Naive thymus-derived CD4-positive, alpha-beta T cell (primary cell): ENCODE measurements around the gene POLR1F. TPM values are rescaled to one million over a fixed set of nuclear protein-coding genes. Genes with fewer than 3 reads are reported as not detected.
A peak's percentile ranks its signal among the peaks of the same experiment; 100 is the strongest.
"Not testable (repeated sequence)": the region's sequence is repeated elsewhere in the genome, so short reads cannot be mapped to it uniquely, and the experiment has no call there.

Source experiments
- ATAC-seq: fragments of 150-1000 bp; cut with Tn5 transposase; 2 replicates; pipeline ENCODE4 v1.10.0; 2021; ENCODE audit warnings: mild to moderate bottlenecking, moderate library complexity
- CTCF ChIA-PET: fragments of 350-600 bp; sonication (Branson Sonifier 250); formaldehyde crosslinking; loops from one replicate; lab custom pipeline; 2021; ENCODE audit warnings: antibody characterized with exemption; lab: Charles Lee
- POLR2A ChIA-PET: fragments of 350-600 bp; sonication (Branson Sonifier 250); formaldehyde crosslinking; loops from one replicate; lab custom pipeline; 2021; ENCODE audit warnings: antibody characterized with exemption, inconsistent platforms; lab: Charles Lee
- DNase-seq, 9 donors: peaks; one replicate each; pipeline versions ENCODE4 v3.0.0 to v3.0.0-alpha.2; 2020 to 2022; ENCODE audit warnings: mixed read lengths in 1 of 9
- H3K27ac ChIP-seq: one replicate; pipeline ENCODE4 v1.7.0; 2013; ENCODE audit warnings: mild to moderate bottlenecking, low read depth, low read length, moderate library complexity
- H3K27me3 ChIP-seq, 2 donors: one replicate each; pipeline ENCODE4 v1.7.0; 2013; ENCODE audit warnings: low read length in 2 of 2, mild to moderate bottlenecking in 2 of 2, moderate library complexity in 2 of 2; ENCODE audit not compliant: control insufficient read depth in 2 of 2, insufficient read depth in 2 of 2
- H3K36me3 ChIP-seq, 3 experiments: 1 replicate in 2 of 3; 2 replicates in 1 of 3; pipeline ENCODE4 v1.7.0; 2013; ENCODE audit warnings: low read length in 3 of 3, mild to moderate bottlenecking in 3 of 3, moderate library complexity in 1 of 3; ENCODE audit not compliant: insufficient read depth in 3 of 3, control insufficient read depth in 2 of 3
- H3K4me1 ChIP-seq, 2 donors: one replicate each; pipeline ENCODE4 v1.7.0; 2013; ENCODE audit warnings: low read length in 2 of 2, mild to moderate bottlenecking in 2 of 2, moderate library complexity in 1 of 2; ENCODE audit not compliant: control insufficient read depth in 2 of 2, insufficient read depth in 2 of 2
- H3K4me3 ChIP-seq: 2 replicates; pipeline ENCODE4 v1.7.0; 2013; ENCODE audit warnings: mild to moderate bottlenecking, low read length
- H3K9me3 ChIP-seq, 3 experiments: 1 replicate in 2 of 3; 2 replicates in 1 of 3; pipeline ENCODE4 v1.7.0; 2013; ENCODE audit warnings: low read length in 3 of 3; ENCODE audit not compliant: control insufficient read depth in 2 of 3
- H3K27ac Mint-ChIP-seq, 9 donors: one replicate each; pipeline ENCODE4 v1.8.0; 2020 to 2022; ENCODE audit warnings: mixed read lengths in 9 of 9, mild to moderate bottlenecking in 8 of 9, moderate library complexity in 5 of 9, inconsistent platforms in 2 of 9
- H3K27me3 Mint-ChIP-seq, 5 donors: one replicate each; pipeline ENCODE4 v1.8.0; 2021 to 2022; ENCODE audit warnings: mixed read lengths in 5 of 5, mild to moderate bottlenecking in 1 of 5
- H3K36me3 Mint-ChIP-seq, 5 donors: one replicate each; pipeline ENCODE4 v1.8.0; 2020 to 2022; ENCODE audit warnings: mixed read lengths in 5 of 5, mild to moderate bottlenecking in 3 of 5, inconsistent platforms in 1 of 5
- H3K4me1 Mint-ChIP-seq, 7 donors: one replicate each; pipeline ENCODE4 v1.8.0; 2020 to 2022; ENCODE audit warnings: mixed read lengths in 7 of 7, mild to moderate bottlenecking in 3 of 7, inconsistent platforms in 1 of 7
- H3K4me3 Mint-ChIP-seq, 10 donors: one replicate each; pipeline ENCODE4 v1.8.0; 2020 to 2022; ENCODE audit warnings: mild to moderate bottlenecking in 10 of 10, mixed read lengths in 10 of 10, moderate library complexity in 6 of 10, inconsistent platforms in 2 of 10
- H3K9me3 Mint-ChIP-seq, 11 donors: one replicate each; pipeline ENCODE4 v1.8.0; 2020 to 2022; ENCODE audit warnings: mixed read lengths in 11 of 11, mild to moderate bottlenecking in 4 of 11, inconsistent platforms in 1 of 11, moderate library complexity in 1 of 11
- intact Hi-C, 2 donors: fragments of 100-400 bp; cut with micrococcal nuclease; formaldehyde crosslinking; loops; one replicate each; pipeline ENCODE4 v1.15.1; 2023
- polyA plus RNA-seq, 2 donors: library from polyadenylated mRNA; unstranded; fragments of 300-500 nt; fragmentation: Illumina TruSeq; gene quantifications; one replicate each; pipeline ENCODE4 v1.2.3, GENCODE V29; 2021
- total RNA-seq, 6 experiments: library from RNA in 5 of 6; stranded (reverse) in 5 of 6; gene quantifications; 1 replicate in 5 of 6; 2 replicates in 1 of 6; pipeline ENCODE4 v1.2.3 and lab custom pipeline; 2021 to 2026

Gene POLR1F
- total and polyA plus RNA-seq, 7 experiments from 2014 or later, result 11.8 to 40.1 (median 20.1) TPM

GRCh38 chr7:19692111-19692828 lies 16.6 kb downstream of the POLR1F start:
- no peak overlapping the region for H3K4me3 Mint-ChIP-seq
- intact Hi-C loops, result no loop called here
- POLR2A ChIA-PET, result no interaction called here
- H3K4me1 Mint-ChIP-seq, result no peaks in the 10 kb centered on the region
- H3K27me3 Mint-ChIP-seq, result peaks cover 0 to 8% (median 0%) of the 10 kb centered on the region in 5 donors
- H3K27ac ChIP-seq, result no peak overlapping the region
- no peak overlapping the region for H3K4me3 ChIP-seq
- ATAC-seq, result no peak
- peaks cover 0 to 6% (median under 1%) of the 10 kb centered on the region in 5 donors for H3K36me3 Mint-ChIP-seq
- H3K27ac Mint-ChIP-seq, result no peak overlapping the region
- H3K9me3 Mint-ChIP-seq, result peaks cover 0 to 9% (median 0%) of the 10 kb centered on the region in 11 donors
- no peaks in the 10 kb centered on the region for H3K27me3 ChIP-seq
- H3K36me3 ChIP-seq, result peaks cover 0 to under 1% (median 0%) of the 10 kb centered on the region in 3 experiments
- H3K4me1 ChIP-seq, result no peaks in the 10 kb centered on the region
- no peak for DNase-seq
- CTCF ChIA-PET, result no interaction called here
- H3K9me3 ChIP-seq, result no peaks in the 10 kb centered on the region

DNA sequence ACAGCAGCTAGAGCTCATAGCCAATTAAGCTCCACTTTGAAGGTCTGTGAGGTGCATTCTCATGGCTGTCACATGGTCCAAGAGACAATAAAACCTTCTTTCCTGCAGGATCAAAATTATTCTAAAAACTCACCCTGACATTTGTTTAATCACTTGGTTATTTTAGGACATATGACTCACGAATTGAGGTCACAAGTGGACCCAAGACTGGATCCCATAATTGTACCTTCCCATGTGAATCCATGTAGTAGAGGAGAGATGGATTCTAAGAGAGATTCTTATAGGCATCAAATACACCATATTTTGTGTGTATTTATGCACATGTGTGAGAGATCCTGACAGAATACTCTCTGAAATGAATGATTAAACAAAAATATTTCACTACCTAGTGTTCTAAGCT lies 18.1 kb downstream of the POLR1F start:
- Histone ChIP-seq H3K27me3 (no peaks in the 10 kb centered on the region), H3K4me3 (no peak overlapping the region), H3K27ac (no peak overlapping the region), H3K9me3 (no peaks in the 10 kb centered on the region), H3K4me1 (no peaks in the 10 kb centered on the region), H3K36me3 (no peaks in the 10 kb centered on the region)
- Mint-ChIP-seq H3K36me3 (peaks cover 0 to 4% (median 0%) of the 10 kb centered on the region in 5 donors), H3K27ac (no peak overlapping the region), H3K27me3 (peaks cover 0 to 8% (median 0%) of the 10 kb centered on the region in 5 donors), H3K9me3 (peaks cover 0 to 11% (median 0%) of the 10 kb centered on the region in 11 donors), H3K4me1 (no peaks in the 10 kb centered on the region), H3K4me3 (no peak overlapping the region)
- CTCF ChIA-PET, result no interaction called here
- no peak for DNase-seq
- POLR2A ChIA-PET, result no interaction called here
- no peak for ATAC-seq
- intact Hi-C loops, result no loop called here

- H3K4me1 Mint-ChIP-seq, ATAC-seq, H3K36me3 Mint-ChIP-seq, H3K27ac Mint-ChIP-seq, intact Hi-C loops, H3K4me3 Mint-ChIP-seq, H3K4me1 ChIP-seq, H3K36me3 ChIP-seq, H3K27ac ChIP-seq, DNase-seq, CTCF ChIA-PET, POLR2A ChIA-PET, H3K4me3 ChIP-seq, H3K27me3 Mint-ChIP-seq, H3K27me3 ChIP-seq, H3K9me3 ChIP-seq: not testable (repeated sequence)
- H3K9me3 Mint-ChIP-seq, result peaks cover 0 to 11% (median 3%) of the 10 kb centered on the region in 11 donors
These were observed 19.7 kb downstream of the POLR1F start for GRCh38 chr7:19689130-19689529.

DNA sequence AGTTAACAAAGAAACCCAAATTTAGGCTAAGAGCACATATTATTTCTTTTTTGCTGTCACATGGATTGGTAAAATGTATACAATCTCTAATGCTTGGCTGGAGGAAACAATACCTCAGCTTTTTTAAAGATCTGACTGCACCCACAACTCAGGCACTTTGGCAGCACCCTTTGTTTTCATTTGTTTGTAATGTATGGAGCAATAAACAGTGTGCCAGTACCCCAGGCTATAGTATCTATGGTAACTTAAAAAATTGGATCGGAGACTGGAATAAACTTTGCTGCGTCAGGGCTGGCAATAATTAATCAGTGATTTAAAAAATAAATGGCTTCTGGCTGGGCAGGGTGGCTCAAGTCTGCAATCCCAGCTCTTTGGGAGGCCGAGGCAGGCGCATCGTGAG lies 27.2 kb downstream of the POLR1F start:
- Mint-ChIP-seq H3K27me3 (peaks cover 0 to 4% (median 0%) of the 10 kb centered on the region in 5 donors), H3K36me3 (no peaks in the 10 kb centered on the region), H3K4me1 (peaks cover 0 to 6% (median 0%) of the 10 kb centered on the region in 7 donors), H3K27ac (no peak overlapping the region), H3K9me3 (peaks cover 0 to 13% (median 5%) of the 10 kb centered on the region in 11 donors), H3K4me3 (no peak overlapping the region)
- DNase-seq (no peak), ATAC-seq (no peak)
- H3K4me3 ChIP-seq, result no peak overlapping the region
- H3K36me3 ChIP-seq, result no peaks in the 10 kb centered on the region
- no peaks in the 10 kb centered on the region for H3K9me3 ChIP-seq
- no peaks in the 10 kb centered on the region for H3K27me3 ChIP-seq
- H3K4me1 ChIP-seq, result no peaks in the 10 kb centered on the region
- no peak overlapping the region for H3K27ac ChIP-seq
- ChIA-PET CTCF (no interaction called here), POLR2A (no interaction called here)
- intact Hi-C loops, result no loop called here

DNA sequence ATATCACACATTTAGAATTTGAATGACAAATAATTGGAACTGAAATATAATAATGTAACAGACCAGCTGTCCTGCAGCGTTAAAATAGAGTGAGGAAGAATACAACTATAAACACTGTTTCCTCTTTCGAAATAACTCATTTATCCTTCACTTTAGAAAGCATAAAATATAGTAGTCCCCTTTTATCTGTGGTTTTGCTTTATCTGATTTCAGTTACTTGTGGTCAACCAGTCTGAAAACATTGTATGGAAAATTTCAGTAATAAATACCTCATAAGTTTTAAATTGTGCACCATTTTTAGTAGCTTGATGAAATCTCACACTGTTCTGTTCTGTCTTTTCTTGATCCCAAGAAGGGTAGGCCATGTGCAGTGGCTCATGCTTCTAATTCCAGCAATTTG lies 31.7 kb downstream of the POLR1F start:
- peaks cover 0 to 6% (median 0%) of the 10 kb centered on the region in 7 donors for H3K4me1 Mint-ChIP-seq
- peak overlapping the region in 1 of 9 donors; percentile 51 for H3K27ac Mint-ChIP-seq
- ATAC-seq, result no peak
- no peak for DNase-seq
- POLR2A ChIA-PET, result no interaction called here
- H3K4me1 ChIP-seq, result no peaks in the 10 kb centered on the region
- no peaks in the 10 kb centered on the region for H3K27me3 ChIP-seq
- no peak overlapping the region for H3K27ac ChIP-seq
- CTCF ChIA-PET, result no interaction called here
- no peaks in the 10 kb centered on the region for H3K36me3 Mint-ChIP-seq
- no peak overlapping the region for H3K4me3 Mint-ChIP-seq
- H3K4me3 ChIP-seq, result no peak overlapping the region
- intact Hi-C loops, result no loop called here
- no peaks in the 10 kb centered on the region for H3K27me3 Mint-ChIP-seq
- H3K36me3 ChIP-seq, result no peaks in the 10 kb centered on the region
- H3K9me3 ChIP-seq, result no peaks in the 10 kb centered on the region
- peaks cover 0 to 1% (median 0%) of the 10 kb centered on the region in 11 donors for H3K9me3 Mint-ChIP-seq

DNA sequence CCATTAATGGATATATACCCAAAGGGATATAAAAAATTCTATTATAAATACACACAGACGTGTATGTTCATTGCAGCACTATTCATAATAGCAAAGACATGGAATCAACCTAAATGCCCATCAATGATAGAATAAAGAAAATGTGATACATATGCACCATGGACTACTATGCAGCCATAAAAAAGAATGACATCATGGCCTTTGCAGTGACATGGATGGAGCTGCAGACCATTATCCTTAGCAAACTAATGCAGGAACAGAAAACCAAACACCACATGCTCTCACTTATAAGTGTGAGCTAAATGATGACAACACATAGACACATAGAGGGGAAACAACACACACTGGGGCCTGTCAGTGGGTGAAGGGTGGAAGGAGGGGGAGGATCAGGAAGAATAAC lies 33.0 kb downstream of the POLR1F start:
- Histone ChIP-seq H3K4me1 (no peaks in the 10 kb centered on the region), H3K27me3 (no peaks in the 10 kb centered on the region), H3K36me3 (no peaks in the 10 kb centered on the region), H3K27ac (no peak overlapping the region), H3K9me3 (no peaks in the 10 kb centered on the region), H3K4me3 (no peak overlapping the region)
- intact Hi-C loops, result no loop called here
- peaks cover 0 to 6% (median 0%) of the 10 kb centered on the region in 7 donors for H3K4me1 Mint-ChIP-seq
- POLR2A ChIA-PET, result no interaction called here
- H3K27ac Mint-ChIP-seq, result no peak overlapping the region
- DNase-seq (no peak), ATAC-seq (no peak)
- no peak overlapping the region for H3K4me3 Mint-ChIP-seq
- H3K36me3 Mint-ChIP-seq, result no peaks in the 10 kb centered on the region
- H3K9me3 Mint-ChIP-seq, result peaks cover 0 to 1% (median 0%) of the 10 kb centered on the region in 11 donors
- peaks cover 0 to 4% (median 0%) of the 10 kb centered on the region in 5 donors for H3K27me3 Mint-ChIP-seq
- CTCF ChIA-PET, result no interaction called here
